Measurements from ENCODE around the gene SLN. TPM values are rescaled to one million over a fixed set of nuclear protein-coding genes. Genes with fewer than 3 reads are reported as not detected.
A peak's percentile ranks its signal among the peaks of the same experiment; 100 is the strongest.

SLN gene
- total and polyA plus RNA-seq, 2 donors (not counting 3 experiments of a cell fraction or from before 2014, with no cell fraction given) = 0.25 TPM; not detected in 1

DNA sequence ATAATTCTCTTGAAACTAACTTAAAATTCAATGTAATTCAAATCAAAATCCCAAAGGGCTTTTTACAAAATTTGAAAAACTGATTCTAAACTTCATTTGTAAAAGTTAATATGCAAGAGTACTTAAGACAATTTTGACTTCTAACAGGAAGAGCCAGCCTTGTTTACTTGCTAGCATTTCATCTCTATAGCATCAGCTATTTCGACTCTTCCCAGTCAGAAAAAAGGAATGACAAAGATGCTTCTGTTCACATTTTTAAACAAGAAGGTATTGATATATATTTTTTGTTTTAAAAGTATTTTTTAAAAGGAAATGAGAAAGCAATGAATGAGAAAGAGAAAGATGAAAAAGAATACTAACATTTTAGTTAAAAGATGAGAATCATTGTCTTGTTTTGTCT, 16.4 kb downstream of the SLN start:
- no TSS peak for BruUV-seq (replicated peaks)
- Histone ChIP-seq H3K36me3 (ENCODE audit: control insufficient read depth in 2 of 2, extremely low read depth in 1 of 2, insufficient read depth in 2 of 2, low read length in 2 of 2) (no peaks in the 10 kb centered on the region), H3K4me3 (replicated peaks in 1 of 3; ENCODE audit: insufficient read depth in 1 of 3, low read depth in 1 of 3, low read length in 3 of 3) (no peak overlapping the region), H3K4me2 (ENCODE audit: insufficient read depth, low read length) (no peak overlapping the region), H3K9me3 (replicated peaks; ENCODE audit: control insufficient read depth, insufficient read depth, low read length) (no peaks in the 10 kb centered on the region), H3K79me2 (ENCODE audit: control insufficient read depth, insufficient read depth, low read length) (no peaks in the 10 kb centered on the region), H4K20me1 (replicated peaks; ENCODE audit: control insufficient read depth, extremely low read depth, insufficient read depth, low read length) (no peaks in the 10 kb centered on the region), H3K27ac (ENCODE audit: insufficient read depth, low read depth, low read length) (no peak overlapping the region), H2AFZ (ENCODE audit: low read depth, low read length) (no peak overlapping the region), H3K9me1 (replicated peaks; ENCODE audit: control insufficient read depth, extremely low read depth, insufficient read depth, low read length) (no peaks in the 10 kb centered on the region), H3K4me1 (ENCODE audit: control insufficient read depth, extremely low read depth, insufficient read depth, low read length) (peaks cover 22% of the 10 kb centered on the region), H3K27me3 (ENCODE audit: control insufficient read depth in 2 of 2, insufficient read depth in 2 of 2, low read length in 2 of 2) (no peaks in the 10 kb centered on the region), H3K9ac (replicated peaks; ENCODE audit: extremely low read depth, insufficient read depth, low read length) (no peak overlapping the region)
- CTCF ChIA-PET = interaction anchor here (1.0 to 1.6 kb wide), 6 partner anchors 12 to 203 kb away, joined by 3 to 13 read pairs (median 3); no protein-coding TSS in a partner anchor
- DNase-seq (ENCODE audit: low read depth, low spot score) = no peak
- dilution Hi-C loops (cut with MboI; ENCODE audit: extremely low pct_ligation_motif_present, low sequenced_read_pairs) = no loop called here
- FAIRE-seq = no peak
- no peak for TF ChIP-seq MYC (IDR thresholded peaks at IDR 0.05; ENCODE audit: low read depth, low read length)
- no peak for TF ChIP-seq JUN (IDR thresholded peaks at IDR 0.05; ENCODE audit: borderline replicate concordance, insufficient read depth, insufficient read length, low read depth)
- TF ChIP-seq GATA2 (IDR thresholded peaks at IDR 0.05; ENCODE audit: insufficient read depth, insufficient read length, low read depth, low read length) = no peak
- POLR2A ChIA-PET = no interaction called here
- intact Hi-C loops (cut with micrococcal nuclease) = loop anchor here (5.0 kb wide), 1 partner anchor 202 kb away; no protein-coding TSS in a partner anchor

DNA sequence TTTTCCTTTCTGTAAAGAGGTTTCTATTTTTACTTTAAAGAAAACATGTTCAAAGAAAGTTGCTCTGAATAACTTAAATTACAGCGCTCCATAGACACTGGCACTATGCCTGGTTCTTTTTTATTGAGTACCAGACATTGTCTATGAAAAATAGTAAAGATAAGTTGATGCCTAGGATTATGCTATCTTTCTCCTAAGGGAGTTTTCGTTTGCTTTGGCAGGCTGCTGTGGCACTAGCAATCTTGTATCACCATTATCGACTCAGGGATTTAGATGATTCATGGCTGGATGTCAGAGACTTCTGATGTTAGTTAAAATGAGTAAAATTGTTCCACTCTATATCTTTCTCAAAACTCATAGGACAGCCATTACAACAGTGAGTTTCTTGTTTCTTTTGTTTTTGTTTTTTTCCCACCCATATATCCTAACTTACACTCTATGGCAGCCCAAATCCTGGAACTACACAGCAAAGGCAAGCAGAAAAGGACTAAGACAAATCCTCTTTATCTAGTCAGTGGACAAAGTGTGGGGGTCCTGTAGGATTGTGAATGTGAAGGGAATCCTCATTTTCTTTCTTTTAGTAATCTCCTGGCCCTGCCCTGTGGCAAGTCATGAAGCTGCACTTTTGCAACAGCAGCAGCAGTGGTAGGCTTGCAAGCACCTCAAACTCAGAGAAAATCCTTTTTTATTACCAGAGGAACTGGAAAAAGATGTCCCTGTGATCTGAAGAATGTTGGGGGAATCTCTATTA, 20.7 kb downstream of the SLN start:
- no peak overlapping the region for H3K27ac ChIP-seq (ENCODE audit: insufficient read depth, low read depth, low read length)
- peak overlapping the region; percentile 39 for H3K4me2 ChIP-seq (ENCODE audit: insufficient read depth, low read length)
- H3K9ac ChIP-seq (replicated peaks; ENCODE audit: extremely low read depth, insufficient read depth, low read length) = no peak overlapping the region

More for the DNA sequence above, 20.7 kb downstream of the SLN start:
- H3K9me1 ChIP-seq (replicated peaks; ENCODE audit: control insufficient read depth, extremely low read depth, insufficient read depth, low read length) = no peaks in the 10 kb centered on the region
- TF ChIP-seq GATA2 (IDR thresholded peaks at IDR 0.05; ENCODE audit: insufficient read depth, insufficient read length, low read depth, low read length) (peak; percentile 22), MYC (IDR thresholded peaks at IDR 0.05; ENCODE audit: low read depth, low read length) (no peak), EZH2 (IDR thresholded peaks at IDR 0.05; ENCODE audit: borderline replicate concordance, low read depth, low read length, severe bottlenecking) (no peak)
- H3K4me1 ChIP-seq (ENCODE audit: control insufficient read depth, extremely low read depth, insufficient read depth, low read length) = peaks cover 14% of the 10 kb centered on the region
- no peaks in the 10 kb centered on the region for H3K27me3 ChIP-seq (ENCODE audit: control insufficient read depth in 2 of 2, insufficient read depth in 2 of 2, low read length in 2 of 2)
- peak overlapping the region; percentile 25 for H2AFZ ChIP-seq (ENCODE audit: low read depth, low read length)
- BruUV-seq (replicated peaks) = no TSS peak
- dilution Hi-C loops (cut with MboI; ENCODE audit: extremely low pct_ligation_motif_present, low sequenced_read_pairs) = no loop called here
- CTCF ChIA-PET = interaction anchor here (0.8 to 11.5 kb wide), 6 partner anchors 80 to 128 kb away, joined by 3 to 251 read pairs (median 14); no protein-coding TSS in a partner anchor
- H4K20me1 ChIP-seq (replicated peaks; ENCODE audit: control insufficient read depth, extremely low read depth, insufficient read depth, low read length) = no peaks in the 10 kb centered on the region
- POLR2A ChIA-PET = no interaction called here
- DNase-seq (ENCODE audit: low read depth, low spot score) (peak; percentile 52), FAIRE-seq (no peak)
- H3K79me2 ChIP-seq (ENCODE audit: control insufficient read depth, insufficient read depth, low read length) = no peaks in the 10 kb centered on the region
- intact Hi-C loops (cut with micrococcal nuclease) = no loop called here
- no peak overlapping the region for H3K4me3 ChIP-seq (replicated peaks in 1 of 3; ENCODE audit: insufficient read depth in 1 of 3, low read depth in 1 of 3, low read length in 3 of 3)
- H3K36me3 ChIP-seq (ENCODE audit: control insufficient read depth in 2 of 2, extremely low read depth in 1 of 2, insufficient read depth in 2 of 2, low read length in 2 of 2) = no peaks in the 10 kb centered on the region
- no peaks in the 10 kb centered on the region for H3K9me3 ChIP-seq (replicated peaks; ENCODE audit: control insufficient read depth, insufficient read depth, low read length)

Measured in endothelial cell of umbilical vein (primary cell).